DOHH2 (cell line): ENCODE measurements around the gene EPHB1.

Experiments used
- EZH2phosphoT487 ChIP-seq: fragments of 200-600 bp; sonication (generic); IDR thresholded peaks from 2 replicates; pipeline ENCODE4 v1.6.1; 2017; ENCODE audit warnings: borderline replicate concordance, mild to moderate bottlenecking, antibody characterized with exemption, low read length, moderate library complexity, mixed read lengths
- TF ChIP-seq, protein P1 (sequence below): fragments of 200-600 bp; sonication (generic); IDR thresholded peaks from one replicate; pipeline ENCODE4 v1.5.1; 2014; ENCODE audit warnings: antibody characterized with exemption, mild to moderate bottlenecking, low read depth, low read length; ENCODE audit not compliant: poor library complexity, severe bottlenecking

DNA sequence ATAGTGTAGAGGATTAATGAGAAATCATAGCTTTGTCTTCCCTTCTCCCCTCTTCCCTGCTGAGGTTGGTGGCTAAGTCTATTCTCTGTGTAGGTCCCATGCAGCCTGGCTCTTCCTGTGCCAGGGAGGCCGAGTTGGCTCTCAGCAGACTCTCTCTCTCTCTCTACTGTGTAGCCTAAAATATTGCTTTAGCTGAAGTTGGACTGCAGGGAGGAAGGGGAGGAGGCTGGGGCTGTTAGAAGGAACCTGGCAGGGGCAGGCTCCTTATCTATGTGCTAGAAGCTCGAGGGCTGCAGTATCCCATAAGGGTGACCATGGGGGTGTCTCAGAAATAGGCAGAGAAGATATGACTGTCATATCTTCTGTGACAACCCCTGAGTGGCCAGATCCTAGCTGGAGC, 160.8 kb downstream of the EPHB1 start:
- TF ChIP-seq, protein P1, sequence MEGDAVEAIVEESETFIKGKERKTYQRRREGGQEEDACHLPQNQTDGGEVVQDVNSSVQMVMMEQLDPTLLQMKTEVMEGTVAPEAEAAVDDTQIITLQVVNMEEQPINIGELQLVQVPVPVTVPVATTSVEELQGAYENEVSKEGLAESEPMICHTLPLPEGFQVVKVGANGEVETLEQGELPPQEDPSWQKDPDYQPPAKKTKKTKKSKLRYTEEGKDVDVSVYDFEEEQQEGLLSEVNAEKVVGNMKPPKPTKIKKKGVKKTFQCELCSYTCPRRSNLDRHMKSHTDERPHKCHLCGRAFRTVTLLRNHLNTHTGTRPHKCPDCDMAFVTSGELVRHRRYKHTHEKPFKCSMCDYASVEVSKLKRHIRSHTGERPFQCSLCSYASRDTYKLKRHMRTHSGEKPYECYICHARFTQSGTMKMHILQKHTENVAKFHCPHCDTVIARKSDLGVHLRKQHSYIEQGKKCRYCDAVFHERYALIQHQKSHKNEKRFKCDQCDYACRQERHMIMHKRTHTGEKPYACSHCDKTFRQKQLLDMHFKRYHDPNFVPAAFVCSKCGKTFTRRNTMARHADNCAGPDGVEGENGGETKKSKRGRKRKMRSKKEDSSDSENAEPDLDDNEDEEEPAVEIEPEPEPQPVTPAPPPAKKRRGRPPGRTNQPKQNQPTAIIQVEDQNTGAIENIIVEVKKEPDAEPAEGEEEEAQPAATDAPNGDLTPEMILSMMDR: no peak
- TF ChIP-seq EZH2phosphoT487: no peak
